ENCODE data around the gene SOCS7.

DNA sequence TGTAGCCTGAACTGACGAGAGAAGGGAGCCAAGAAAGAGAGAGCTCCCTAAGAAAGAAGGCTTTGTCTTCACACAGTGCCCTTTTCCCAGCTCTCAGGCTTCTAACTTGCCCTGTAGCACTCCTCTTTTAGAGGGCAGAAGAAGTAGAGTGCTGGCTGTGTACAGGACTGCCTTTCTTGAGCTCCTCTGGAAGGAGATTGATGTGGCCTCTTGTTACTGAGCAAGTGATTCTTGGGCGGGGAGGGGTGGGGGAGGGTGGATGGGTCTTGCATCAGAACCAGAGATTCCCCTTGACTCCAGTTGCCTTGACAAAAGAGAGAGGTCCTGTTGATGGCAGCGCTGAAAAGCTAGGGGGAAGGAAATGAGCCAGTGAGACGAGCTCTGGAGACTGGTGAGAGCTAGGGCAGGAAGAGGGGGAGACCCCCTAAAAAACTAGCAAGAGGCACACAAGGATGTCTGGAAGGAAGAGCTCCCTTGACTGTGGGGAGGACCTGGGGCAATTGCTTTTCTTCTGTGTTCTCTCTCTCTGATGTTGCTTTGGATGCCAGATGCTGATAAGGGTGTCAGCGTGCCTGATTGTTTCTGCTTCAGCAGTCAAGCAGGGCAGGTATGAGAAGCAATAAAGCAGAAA, 26.3 kb upstream of the SOCS7 start:
- TF ChIP-seq CTCF (conservative IDR thresholded peaks at IDR 0.05; ENCODE audit: low read depth, low read length) (no peak), RAD21 (IDR thresholded peaks at IDR 0.05; ENCODE audit: low read length) (no peak), BHLHE40 (IDR thresholded peaks at IDR 0.05; ENCODE audit: low read depth, low read length) (no peak), NFE2L2 (IDR thresholded peaks at IDR 0.05; ENCODE audit: low read depth, low read length) (no peak)
